Activated CD8-positive, alpha-beta T cell treated with anti-CD3 and anti-CD28 coated beads, Interleukin-2, amount 10 ng/mL, durations not matched to agents 7 days and 5 days (primary cell): ENCODE data around the gene SORL1. TPM values are rescaled to one million over a fixed set of nuclear protein-coding genes. Genes with fewer than 3 reads are reported as not detected.
A peak's percentile ranks its signal among the peaks of the same experiment; 100 is the strongest.

ENCODE experiments used
- ATAC-seq: fragments of 150-1000 bp; cut with Tn5 transposase; one replicate; pipeline ENCODE4 v1.10.0; 2021; ENCODE audit warnings: moderate library complexity
- CTCF ChIA-PET: fragments of 350-600 bp; sonication (Branson Sonifier 250); formaldehyde crosslinking; loops from one replicate; lab custom pipeline; 2021; ENCODE audit warnings: antibody characterized with exemption; lab: Charles Lee
- POLR2A ChIA-PET: fragments of 350-600 bp; sonication (Branson Sonifier 250); formaldehyde crosslinking; loops from one replicate; lab custom pipeline; 2021; ENCODE audit warnings: antibody characterized with exemption; lab: Charles Lee
- DNase-seq: peaks from one replicate; pipeline ENCODE4 v3.0.0-alpha.2; 2020
- H3K27ac Mint-ChIP-seq: one replicate; pipeline ENCODE4 v1.8.0; 2021; ENCODE audit warnings: mild to moderate bottlenecking, mixed read lengths
- H3K27me3 Mint-ChIP-seq: one replicate; pipeline ENCODE4 v1.8.0; 2021; ENCODE audit warnings: low read depth, mixed read lengths
- H3K36me3 Mint-ChIP-seq: one replicate; pipeline ENCODE4 v1.8.0; 2021; ENCODE audit warnings: low read depth, mixed read lengths
- H3K4me1 Mint-ChIP-seq: one replicate; pipeline ENCODE4 v1.8.0; 2021; ENCODE audit warnings: low read depth, mixed read lengths
- H3K4me3 Mint-ChIP-seq: one replicate; pipeline ENCODE4 v1.8.0; 2021; ENCODE audit warnings: mild to moderate bottlenecking, mixed read lengths
- H3K9me3 Mint-ChIP-seq: one replicate; pipeline ENCODE4 v1.8.0; 2022; ENCODE audit warnings: mixed read lengths; ENCODE audit not compliant: insufficient read depth
- total RNA-seq, 2 experiments: library from RNA; stranded (reverse); gene quantifications; one replicate each; pipeline ENCODE4 v1.2.3, GENCODE V29; 2021

SORL1 gene
- total RNA-seq, 2 experiments from 2014 or later: 98.9 to 107 TPM

GRCh38 chr11:121643479-121644186 is 191.5 kb downstream of the SORL1 start:
- Mint-ChIP-seq H3K27ac (no peak overlapping the region), H3K36me3 (no peaks in the 10 kb centered on the region), H3K4me3 (no peak overlapping the region), H3K9me3 (no peaks in the 10 kb centered on the region), H3K4me1 (no peaks in the 10 kb centered on the region), H3K27me3 (no peaks in the 10 kb centered on the region)
- ChIA-PET POLR2A (no interaction called here), CTCF (no interaction called here)
- no peak for ATAC-seq
- no peak for DNase-seq

DNA sequence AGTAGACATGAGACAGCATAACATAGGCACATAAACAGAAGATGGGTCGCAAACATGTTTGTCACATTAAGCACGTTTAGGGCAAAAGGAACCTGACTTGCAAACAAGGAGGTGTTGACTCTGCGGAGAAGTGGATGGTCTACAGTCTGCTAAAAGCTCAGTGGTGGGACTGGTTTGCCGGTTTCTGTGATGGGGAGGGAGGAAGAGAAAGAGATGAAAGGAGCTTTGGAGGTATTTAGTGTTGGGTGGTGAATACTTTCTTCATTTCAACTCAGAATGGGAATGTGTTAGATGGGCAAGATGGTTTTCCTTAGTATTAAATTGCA is 192.0 kb downstream of the SORL1 start:
- ChIA-PET POLR2A (interaction anchor here (0.7 kb wide), 1 partner anchor 195 kb away, joined by 3 read pairs; no protein-coding TSS in a partner anchor), CTCF (interaction anchor here (1.3 kb wide), 1 partner anchor 12 kb away, joined by 3 read pairs; no protein-coding TSS in a partner anchor)
- ATAC-seq: no peak
- Mint-ChIP-seq H3K27ac (no peak overlapping the region), H3K4me1 (no peaks in the 10 kb centered on the region), H3K4me3 (no peak overlapping the region), H3K9me3 (no peaks in the 10 kb centered on the region), H3K27me3 (no peaks in the 10 kb centered on the region), H3K36me3 (no peaks in the 10 kb centered on the region)
- no peak for DNase-seq

- CTCF ChIA-PET: interaction anchor here (0.9 to 1.3 kb wide), 3 partner anchors 10 to 352 kb away, joined by 3 to 6 read pairs (median 3); partner anchors contain the start of gene SC5D
These were observed 192.9 kb downstream of the SORL1 start for GRCh38 chr11:121645001-121645400.

DNA sequence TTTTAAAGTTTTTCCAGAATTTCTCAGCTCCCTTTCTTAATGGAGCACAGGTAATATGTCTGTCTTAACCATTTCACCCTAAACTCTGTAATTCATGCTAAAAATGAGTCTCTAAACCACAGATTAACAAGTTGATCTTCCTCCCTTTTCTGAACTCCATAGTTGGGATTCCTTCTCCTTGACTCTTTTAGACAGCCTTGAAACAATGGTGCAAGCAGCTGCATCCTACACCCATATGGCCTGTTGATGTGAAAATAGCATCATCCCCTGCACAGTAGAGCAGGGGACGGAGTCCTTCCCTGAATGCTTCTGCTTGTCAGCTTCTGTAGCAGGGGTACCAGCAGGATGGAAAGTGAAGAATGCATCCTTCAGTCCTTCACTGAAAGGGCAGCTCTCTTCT is 193.5 kb downstream of the SORL1 start:
- ChIA-PET POLR2A (no interaction called here), CTCF (interaction anchor here (0.6 to 1.1 kb wide), 3 partner anchors 9 to 390 kb away, joined by 3 to 6 read pairs (median 3); partner anchors contain the start of gene SC5D)
- Mint-ChIP-seq H3K36me3 (no peaks in the 10 kb centered on the region), H3K27me3 (no peaks in the 10 kb centered on the region), H3K4me1 (peaks cover 11% of the 10 kb centered on the region), H3K27ac (no peak overlapping the region), H3K9me3 (no peaks in the 10 kb centered on the region), H3K4me3 (no peak overlapping the region)
- DNase-seq (no peak), ATAC-seq (no peak)

More at GRCh38 chr11:121645001-121645400, 192.9 kb downstream of the SORL1 start:
- Mint-ChIP-seq H3K27ac (no peak overlapping the region), H3K9me3 (no peaks in the 10 kb centered on the region), H3K27me3 (no peaks in the 10 kb centered on the region), H3K4me1 (peaks cover 5% of the 10 kb centered on the region), H3K36me3 (no peaks in the 10 kb centered on the region), H3K4me3 (no peak overlapping the region)
- POLR2A ChIA-PET: interaction anchor here (0.7 kb wide), 1 partner anchor 196 kb away, joined by 3 read pairs; no protein-coding TSS in a partner anchor
- DNase-seq (no peak), ATAC-seq (no peak)

GRCh38 chr11:121648306-121648705 is 196.2 kb downstream of the SORL1 start:
- POLR2A ChIA-PET: no interaction called here
- Mint-ChIP-seq H3K4me1 (peaks cover 21% of the 10 kb centered on the region), H3K9me3 (no peaks in the 10 kb centered on the region), H3K27me3 (no peaks in the 10 kb centered on the region), H3K4me3 (no peak overlapping the region), H3K27ac (no peak overlapping the region), H3K36me3 (no peaks in the 10 kb centered on the region)
- no peak for ATAC-seq
- CTCF ChIA-PET: no interaction called here
- DNase-seq: no peak

DNA sequence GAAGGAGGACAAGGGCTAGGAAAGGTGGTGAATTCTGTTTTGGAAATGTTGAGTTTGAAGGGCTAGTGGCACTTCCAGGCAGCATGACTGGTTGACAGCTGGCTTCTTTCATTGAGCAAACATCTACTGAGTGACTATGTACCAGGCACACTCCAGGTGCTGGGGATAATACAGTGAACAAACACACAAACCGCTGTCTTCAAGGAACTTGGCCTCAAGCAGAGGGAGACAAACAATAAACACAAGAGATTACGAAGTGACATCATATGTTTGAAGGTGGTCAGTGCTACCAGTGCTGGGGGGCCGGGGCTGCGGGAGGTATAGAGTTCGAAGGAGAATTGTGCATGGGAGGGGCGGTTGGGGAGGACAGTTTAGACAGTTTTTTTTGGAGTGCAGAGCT is 197.7 kb downstream of the SORL1 start:
- H3K4me1 Mint-ChIP-seq: peaks cover 21% of the 10 kb centered on the region
- CTCF ChIA-PET: no interaction called here
- H3K27ac Mint-ChIP-seq: no peak overlapping the region
- ATAC-seq (no peak), DNase-seq (no peak)
- H3K4me3 Mint-ChIP-seq: no peak overlapping the region
- peaks cover 3% of the 10 kb centered on the region for H3K27me3 Mint-ChIP-seq
- POLR2A ChIA-PET: no interaction called here
- H3K36me3 Mint-ChIP-seq: no peaks in the 10 kb centered on the region
- no peaks in the 10 kb centered on the region for H3K9me3 Mint-ChIP-seq

- Mint-ChIP-seq H3K9me3 (no peaks in the 10 kb centered on the region), H3K27me3 (peaks cover 3% of the 10 kb centered on the region), H3K4me3 (no peak overlapping the region), H3K4me1 (peaks cover 25% of the 10 kb centered on the region), H3K27ac (peak overlapping the region; percentile 60), H3K36me3 (no peaks in the 10 kb centered on the region)
- DNase-seq (no peak), ATAC-seq (peak; percentile 41)
- ChIA-PET POLR2A (no interaction called here), CTCF (no interaction called here)
These were observed 198.5 kb downstream of the SORL1 start for GRCh38 chr11:121650351-121651256.

DNA sequence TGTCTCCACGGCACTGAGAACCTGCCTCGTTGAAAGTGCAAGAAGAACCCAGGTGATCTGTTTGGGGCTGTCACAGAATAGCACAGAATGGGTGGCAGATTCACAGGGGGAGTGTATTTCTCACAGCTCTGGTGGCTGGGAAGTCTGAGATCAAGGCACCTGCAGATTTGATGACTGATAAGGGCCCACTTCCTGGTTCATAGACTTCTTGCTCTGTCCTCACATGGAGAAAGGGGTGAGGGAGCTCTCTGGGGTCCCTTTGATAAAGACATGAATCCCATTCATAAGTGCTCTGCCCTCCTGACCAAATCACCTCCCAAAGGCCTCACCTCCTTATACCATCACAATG is 199.1 kb downstream of the SORL1 start:
- H3K36me3 Mint-ChIP-seq: no peaks in the 10 kb centered on the region
- H3K27me3 Mint-ChIP-seq: peaks cover 3% of the 10 kb centered on the region
- no peak overlapping the region for H3K4me3 Mint-ChIP-seq

GRCh38 chr11:121652971-121653370 is 200.9 kb downstream of the SORL1 start:
- DNase-seq (no peak), ATAC-seq (no peak)
- H3K27me3 Mint-ChIP-seq: peaks cover 3% of the 10 kb centered on the region
- POLR2A ChIA-PET: no interaction called here
- H3K27ac Mint-ChIP-seq: no peak overlapping the region
- CTCF ChIA-PET: interaction anchor here (3.2 to 4.6 kb wide), 2 partner anchors 550 to 852 kb away, joined by 14 to 35 read pairs; no protein-coding TSS in a partner anchor
- peaks cover 33% of the 10 kb centered on the region for H3K4me1 Mint-ChIP-seq
- no peaks in the 10 kb centered on the region for H3K9me3 Mint-ChIP-seq
- H3K36me3 Mint-ChIP-seq: no peaks in the 10 kb centered on the region
- no peak overlapping the region for H3K4me3 Mint-ChIP-seq

More for the DNA sequence above, 199.1 kb downstream of the SORL1 start:
- ChIA-PET POLR2A (no interaction called here), CTCF (no interaction called here)
- Mint-ChIP-seq H3K27ac (no peak overlapping the region), H3K4me1 (peaks cover 32% of the 10 kb centered on the region), H3K9me3 (no peaks in the 10 kb centered on the region)
- no peak for ATAC-seq
- no peak for DNase-seq

- peak; percentile 15 for DNase-seq
- ChIA-PET POLR2A (interaction anchor here (0.6 kb wide), 1 partner anchor 606 kb away, joined by 3 read pairs; no protein-coding TSS in a partner anchor), CTCF (interaction anchor here (0.6 to 4.6 kb wide), 7 partner anchors 9 to 928 kb away, joined by 3 to 35 read pairs (median 4); no protein-coding TSS in a partner anchor)
- peaks cover 33% of the 10 kb centered on the region for H3K4me1 Mint-ChIP-seq
- no peak overlapping the region for H3K27ac Mint-ChIP-seq
- H3K27me3 Mint-ChIP-seq: peaks cover 3% of the 10 kb centered on the region
- no peaks in the 10 kb centered on the region for H3K36me3 Mint-ChIP-seq
- H3K4me3 Mint-ChIP-seq: no peak overlapping the region
- no peaks in the 10 kb centered on the region for H3K9me3 Mint-ChIP-seq
- no peak for ATAC-seq
These were observed 202.2 kb downstream of the SORL1 start for GRCh38 chr11:121654259-121654842.

DNA sequence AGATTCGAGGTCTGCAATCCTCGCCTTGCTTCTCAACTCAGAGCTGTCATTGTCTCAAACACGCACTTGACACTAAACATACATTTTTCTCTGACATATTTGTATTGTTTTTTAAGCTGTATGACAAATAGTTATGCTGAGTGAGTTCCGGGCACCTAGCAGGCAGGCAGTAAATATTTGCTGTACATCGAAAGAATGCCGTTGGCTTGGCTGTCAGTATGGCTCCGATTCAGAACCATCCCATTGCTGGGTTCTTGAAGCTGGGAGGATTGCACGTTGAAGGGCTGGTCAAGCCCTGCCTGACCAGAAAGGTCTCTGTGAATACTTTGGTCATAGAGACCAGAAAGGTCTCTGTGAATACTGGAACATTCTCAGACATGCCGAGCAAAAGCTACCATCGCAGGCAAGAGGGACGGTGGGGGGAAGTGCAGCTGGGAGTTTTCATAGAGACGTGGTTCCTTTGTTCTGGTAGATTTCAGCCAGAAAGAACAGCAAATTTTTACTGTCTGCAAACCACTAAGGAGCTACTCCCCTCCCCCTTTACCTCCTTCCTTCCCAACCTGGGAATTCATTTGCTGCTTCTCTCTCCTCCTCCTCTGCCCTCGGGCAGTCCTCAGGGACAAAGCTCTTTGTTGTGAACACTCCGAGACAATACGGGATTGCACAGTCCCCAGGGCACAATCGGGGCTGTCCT is 202.9 kb downstream of the SORL1 start:
- Mint-ChIP-seq H3K27ac (no peak overlapping the region), H3K4me3 (peak overlapping the region; percentile 62), H3K27me3 (peaks cover 3% of the 10 kb centered on the region), H3K4me1 (peaks cover 28% of the 10 kb centered on the region), H3K9me3 (no peaks in the 10 kb centered on the region), H3K36me3 (no peaks in the 10 kb centered on the region)
- ChIA-PET POLR2A (no interaction called here), CTCF (interaction anchor here (0.7 to 4.6 kb wide), 11 partner anchors 9 to 927 kb away, joined by 3 to 35 read pairs (median 4); no protein-coding TSS in a partner anchor)
- no peak for ATAC-seq
- no peak for DNase-seq
